H1 (cell line): ENCODE data around the gene SCMH1. TPM values are rescaled to one million over a fixed set of nuclear protein-coding genes. Genes with fewer than 3 reads are reported as not detected.

Experiments
- CTCF ChIA-PET: fragments of 300-600 bp; sonication (Branson Sonifier 250); formaldehyde crosslinking; loops from one replicate; lab custom pipeline; 2021; ENCODE audit not compliant: partially characterized antibody; lab: Charles Lee
- POLR2A ChIA-PET: fragments of 300-600 bp; sonication (Branson Sonifier 250); formaldehyde crosslinking; loops from one replicate; lab custom pipeline; 2021; ENCODE audit warnings: inconsistent platforms; ENCODE audit not compliant: partially characterized antibody; lab: Charles Lee
- DNase-seq, 2 experiments: peaks; one replicate each; pipeline versions ENCODE4 v3.0.0 to v3.0.0-alpha.2; 2010 to 2022; ENCODE audit warnings: low spot score in 2 of 2, low read depth in 1 of 2, mixed read lengths in 1 of 2
- FAIRE-seq: peaks from 2 replicates; lab custom pipeline; 2011; peaks lifted over from hg19 to GRCh38; lab: Jason Lieb, UNC
- H2AFZ ChIP-seq: 2 replicates; pipeline ENCODE4 v1.8.1; 2012; ENCODE audit warnings: low read length, inconsistent platforms
- H2AK5ac ChIP-seq: 2 replicates; pipeline ENCODE4 v1.6.1; 2013; ENCODE audit warnings: low read depth, low read length
- H2BK120ac ChIP-seq: replicated peaks from 2 replicates; pipeline ENCODE3; 2013; ENCODE audit warnings: low read depth, low read length, inconsistent platforms
- H2BK12ac ChIP-seq: 2 replicates; pipeline ENCODE4 v1.6.1; 2013; ENCODE audit warnings: low read depth, low read length
- H2BK15ac ChIP-seq: 2 replicates; pipeline ENCODE4 v1.6.1; 2013; ENCODE audit warnings: low read length
- H2BK20ac ChIP-seq: 2 replicates; pipeline ENCODE4 v1.6.1; 2013; ENCODE audit warnings: low read length
- H2BK5ac ChIP-seq: 2 replicates; pipeline ENCODE4 v1.6.1; 2013; ENCODE audit warnings: low read depth, low read length
- H3K14ac ChIP-seq: 2 replicates; pipeline ENCODE4 v1.6.1; 2013; ENCODE audit warnings: inconsistent platforms; ENCODE audit not compliant: insufficient read length
- H3K18ac ChIP-seq: 2 replicates; pipeline ENCODE4 v1.6.1; 2013; ENCODE audit warnings: low read length; ENCODE audit errors: extremely low read depth
- H3K23ac ChIP-seq: 2 replicates; pipeline ENCODE4 v1.6.1; 2013; ENCODE audit warnings: inconsistent platforms; ENCODE audit not compliant: insufficient read length
- H3K23me2 ChIP-seq: 2 replicates; pipeline ENCODE4 v1.6.1; 2013; ENCODE audit warnings: low read depth, low read length
- H3K27ac ChIP-seq: 2 replicates; pipeline ENCODE4 v1.6.1; 2011; ENCODE audit warnings: low read depth, low read length, inconsistent platforms
- H3K27me3 ChIP-seq, 4 experiments: replicated peaks in 1 of 4; 1 replicate in 1 of 4; 2 replicates in 3 of 4; pipeline versions ENCODE4 v1.6.1 to v1.8.1; 2011 to 2013; ENCODE audit warnings: low read length in 3 of 4, mild to moderate bottlenecking in 3 of 4, inconsistent platforms in 2 of 4, mixed read lengths in 2 of 4, moderate library complexity in 1 of 4; ENCODE audit not compliant: control insufficient read depth in 3 of 4, insufficient read depth in 3 of 4; ENCODE audit errors: extremely low read depth in 1 of 4
- H3K36me3 ChIP-seq, 4 experiments: 2 replicates each; pipeline versions ENCODE4 v1.6.1 to v1.8.1; 2011 to 2013; ENCODE audit warnings: mild to moderate bottlenecking in 4 of 4, low read length in 3 of 4, moderate library complexity in 2 of 4, control low read depth in 1 of 4, inconsistent platforms in 1 of 4; ENCODE audit not compliant: insufficient read depth in 4 of 4, control insufficient read depth in 2 of 4
- H3K4ac ChIP-seq: replicated peaks from 2 replicates; pipeline ENCODE3; 2013; ENCODE audit warnings: low read length, low read depth, mixed read lengths, inconsistent platforms; ENCODE audit not compliant: insufficient read length
- H3K4me1 ChIP-seq, 4 experiments: replicated peaks in 1 of 4; 1 replicate in 1 of 4; 2 replicates in 3 of 4; pipeline versions ENCODE4 v1.6.1 to v1.8.1; 2011 to 2013; ENCODE audit warnings: low read length in 3 of 4, inconsistent platforms in 2 of 4, mixed read lengths in 1 of 4; ENCODE audit not compliant: insufficient read depth in 4 of 4, control insufficient read depth in 3 of 4
- H3K4me2 ChIP-seq, 2 experiments: 2 replicates each; pipeline versions ENCODE4 v1.6.1 to v1.8.1; 2011 to 2013; ENCODE audit warnings: low read depth in 2 of 2, low read length in 2 of 2, control low read depth in 1 of 2, inconsistent platforms in 1 of 2, mild to moderate bottlenecking in 1 of 2; ENCODE audit not compliant: insufficient read depth in 1 of 2
- H3K4me3 ChIP-seq, 4 experiments: fragments of 200-600, 300-600 bp in 1 of 4; sonication (generic), shearing (Covaris generic), sonication (Bioruptor Twin) in 1 of 4; 2 replicates each; pipeline versions ENCODE4 v1.5.1 to v1.8.1; 2011 to 2016; ENCODE audit warnings: low read length in 4 of 4, low read depth in 3 of 4, control low read depth in 2 of 4, inconsistent platforms in 2 of 4, mild to moderate bottlenecking in 2 of 4, mixed read lengths in 1 of 4, moderate library complexity in 1 of 4; ENCODE audit not compliant: insufficient read depth in 2 of 4; ENCODE audit errors: extremely low read depth in 1 of 4
- H3K56ac ChIP-seq: replicated peaks from 2 replicates; pipeline ENCODE3; 2013; ENCODE audit warnings: low read depth, mild to moderate bottlenecking, mixed read lengths, low read length, inconsistent platforms; ENCODE audit not compliant: insufficient read length
- H3K79me1 ChIP-seq: 2 replicates; pipeline ENCODE4 v1.6.1; 2013; ENCODE audit warnings: low read depth, low read length, control low read depth
- H3K79me2 ChIP-seq, 2 experiments: 2 replicates each; pipeline versions ENCODE4 v1.6.1 to v1.8.1; 2012 to 2013; ENCODE audit warnings: low read length in 2 of 2, mild to moderate bottlenecking in 2 of 2, inconsistent platforms in 1 of 2; ENCODE audit not compliant: insufficient read depth in 2 of 2, control insufficient read depth in 1 of 2
- H3K9ac ChIP-seq, 4 experiments: replicated peaks in 1 of 4; 1 replicate in 1 of 4; 2 replicates in 3 of 4; pipeline versions ENCODE4 v1.6.1 to v1.8.1; 2011 to 2013; ENCODE audit warnings: low read depth in 3 of 4, low read length in 3 of 4, control low read depth in 2 of 4, mild to moderate bottlenecking in 2 of 4, moderate library complexity in 2 of 4, inconsistent platforms in 1 of 4; ENCODE audit errors: extremely low read depth in 1 of 4
- H3K9me3 ChIP-seq, 2 experiments: 2 replicates each; pipeline versions ENCODE4 v1.6.1 to v1.8.1; 2012 to 2013; ENCODE audit warnings: mild to moderate bottlenecking in 2 of 2, moderate library complexity in 2 of 2, control low read depth in 1 of 2, inconsistent platforms in 1 of 2, low read depth in 1 of 2, low read length in 1 of 2, mixed read lengths in 1 of 2; ENCODE audit not compliant: insufficient read depth in 2 of 2
- H4K20me1 ChIP-seq, 2 experiments: replicated peaks in 1 of 2; 2 replicates each; pipeline versions ENCODE3 to v1.8.1; 2011 to 2013; ENCODE audit warnings: inconsistent platforms in 2 of 2, low read length in 2 of 2, mild to moderate bottlenecking in 1 of 2; ENCODE audit not compliant: insufficient read depth in 2 of 2, control insufficient read depth in 1 of 2
- H4K5ac ChIP-seq: 2 replicates; pipeline ENCODE4 v1.6.1; 2013; ENCODE audit warnings: low read length, low read depth, mixed read lengths, inconsistent platforms; ENCODE audit not compliant: insufficient read length
- H4K8ac ChIP-seq: 2 replicates; pipeline ENCODE4 v1.8.0; 2013; ENCODE audit warnings: mild to moderate bottlenecking, moderate library complexity, low read length, inconsistent platforms; ENCODE audit not compliant: insufficient read depth; ENCODE audit errors: extremely low read depth
- H4K91ac ChIP-seq: replicated peaks from 2 replicates; pipeline ENCODE3; 2013; ENCODE audit warnings: low read length, mixed read lengths, inconsistent platforms; ENCODE audit not compliant: insufficient read length
- BRCA1 ChIP-seq: IDR thresholded peaks from 2 replicates; pipeline ENCODE4 v1.6.1; 2012; ENCODE audit warnings: low read depth, low read length, improper control_type of control experiment
- MAFK ChIP-seq: IDR thresholded peaks from 2 replicates; pipeline ENCODE4 v1.6.1; 2012; ENCODE audit warnings: low read depth, mild to moderate bottlenecking, improper control_type of control experiment, low read length
- SUZ12 ChIP-seq: fragments of 200-600 bp; sonication (generic); IDR thresholded peaks from 2 replicates; pipeline ENCODE4 v1.6.1; 2012; ENCODE audit warnings: mild to moderate bottlenecking, inconsistent platforms, low read length, moderate library complexity, mixed read lengths
- polyA plus RNA-seq, 7 experiments: library from polyadenylated mRNA; depleted of rRNA in 3 of 7; stranded (reverse) in 5 of 7; unstranded in 2 of 7; fragments of >200 nt in 5 of 7; fragments of 200-250 nt in 2 of 7; gene quantifications; 1 replicate in 5 of 7; 2 replicates in 1 of 7; 4 replicates in 1 of 7; pipeline versions ENCODE4 v1.2.1 to v1.2.3, GENCODE V29; 2011 to 2013; ENCODE audit warnings: missing spikeins in 2 of 7, mixed read lengths in 2 of 7
- total RNA-seq: library from RNA; stranded (reverse); fragmentation: NEBNext Ultra II Directional; extraction: Animal tissue kit (Norgen Biotek cat#: 25700); gene quantifications from 2 replicates; pipeline ENCODE4 v1.2.1, GENCODE V29; 2021

Gene SCMH1
- total and polyA plus RNA-seq, 2 of the 8 experiments (the other 6 are each of a cell fraction or from before 2014, with no cell fraction given): 16.6 to 30.7 TPM

DNA sequence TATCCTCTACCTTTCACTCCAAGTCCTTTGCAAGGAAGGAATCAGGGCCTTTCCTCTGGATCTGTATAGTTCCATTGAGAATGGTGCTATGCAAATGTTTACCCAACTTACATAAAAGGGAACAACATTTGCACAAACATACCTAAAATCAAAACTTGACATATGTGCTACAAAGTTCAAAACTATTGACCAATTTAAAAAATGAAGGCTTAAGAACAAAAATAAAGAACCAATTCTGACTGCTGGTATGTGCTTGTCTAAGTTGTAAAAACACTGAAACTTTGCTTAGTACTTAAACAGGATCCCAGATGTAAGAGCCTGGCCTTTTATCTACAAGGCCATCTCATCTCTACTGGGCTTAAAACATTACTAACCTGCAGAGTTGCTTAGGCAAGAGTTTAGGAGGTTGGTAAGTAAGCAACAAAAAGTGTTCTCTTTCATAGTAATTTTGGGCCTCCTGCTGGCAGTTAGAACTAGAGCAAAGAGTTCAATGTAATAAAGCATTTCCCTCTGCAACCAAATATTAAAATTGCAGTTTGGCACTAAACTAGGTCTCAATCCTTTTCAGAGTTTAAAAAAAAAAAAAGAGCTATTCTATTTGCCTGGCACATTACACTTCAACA lies 2.0 kb downstream of the SCMH1 start:
- Histone ChIP-seq H4K91ac (no peak overlapping the region), H3K14ac (no peak overlapping the region), H3K56ac (no peak overlapping the region), H3K36me3 (no peaks in the 10 kb centered on the region), H4K20me1 (no peaks in the 10 kb centered on the region), H3K4me3 (peak overlapping the region in 1 of 4 experiments; percentile 82; a peak in 1 of 8 replicates), H2BK12ac (no peak overlapping the region), H2AK5ac (no peak overlapping the region), H3K23me2 (peaks cover 7% of the 10 kb centered on the region; the same call in 1 of the 2 replicates), H3K4me1 (peaks cover 0 to 9% (median 5%) of the 10 kb centered on the region in 4 experiments; a peak in 5 of 7 replicates), H2BK120ac (no peak overlapping the region), H3K79me2 (peaks cover 0 to 14% of the 10 kb centered on the region in 2 experiments; a peak in 1 of 4 replicates), H3K27ac (no peak overlapping the region), H3K9me3 (no peaks in the 10 kb centered on the region), H3K4me2 (no peak overlapping the region; a peak in 1 of 4 replicates), H4K5ac (no peak overlapping the region), H3K18ac (no peak overlapping the region), H3K9ac (no peak overlapping the region), H2BK15ac (no peak overlapping the region), H3K27me3 (peaks cover 0 to 5% (median under 1%) of the 10 kb centered on the region in 4 experiments; a peak in 4 of 7 replicates), H4K8ac (no peak overlapping the region), H3K4ac (no peak overlapping the region), H3K79me1 (no peaks in the 10 kb centered on the region), H3K23ac (no peak overlapping the region), H2BK5ac (no peak overlapping the region), H2AFZ (no peak overlapping the region), H2BK20ac (no peak overlapping the region)
- FAIRE-seq (no peak), DNase-seq (no peak)
- TF ChIP-seq SUZ12 (no peak), MAFK (no peak), BRCA1 (no peak)
- ChIA-PET CTCF (interaction anchor here (0.6 to 1.2 kb wide), 3 partner anchors 67 to 537 kb away, joined by 3 read pairs; no protein-coding TSS in a partner anchor), POLR2A (interaction anchor here (0.6 kb wide), 1 partner anchor 11 kb away, joined by 3 read pairs; no protein-coding TSS in a partner anchor)
